Measurements from ENCODE around the gene HCRTR1. TPM values are rescaled to one million over a fixed set of nuclear protein-coding genes. Genes with fewer than 3 reads are reported as not detected.

Gene HCRTR1
- total RNA-seq, 1 experiment from 2014 or later, result not detected

DNA sequence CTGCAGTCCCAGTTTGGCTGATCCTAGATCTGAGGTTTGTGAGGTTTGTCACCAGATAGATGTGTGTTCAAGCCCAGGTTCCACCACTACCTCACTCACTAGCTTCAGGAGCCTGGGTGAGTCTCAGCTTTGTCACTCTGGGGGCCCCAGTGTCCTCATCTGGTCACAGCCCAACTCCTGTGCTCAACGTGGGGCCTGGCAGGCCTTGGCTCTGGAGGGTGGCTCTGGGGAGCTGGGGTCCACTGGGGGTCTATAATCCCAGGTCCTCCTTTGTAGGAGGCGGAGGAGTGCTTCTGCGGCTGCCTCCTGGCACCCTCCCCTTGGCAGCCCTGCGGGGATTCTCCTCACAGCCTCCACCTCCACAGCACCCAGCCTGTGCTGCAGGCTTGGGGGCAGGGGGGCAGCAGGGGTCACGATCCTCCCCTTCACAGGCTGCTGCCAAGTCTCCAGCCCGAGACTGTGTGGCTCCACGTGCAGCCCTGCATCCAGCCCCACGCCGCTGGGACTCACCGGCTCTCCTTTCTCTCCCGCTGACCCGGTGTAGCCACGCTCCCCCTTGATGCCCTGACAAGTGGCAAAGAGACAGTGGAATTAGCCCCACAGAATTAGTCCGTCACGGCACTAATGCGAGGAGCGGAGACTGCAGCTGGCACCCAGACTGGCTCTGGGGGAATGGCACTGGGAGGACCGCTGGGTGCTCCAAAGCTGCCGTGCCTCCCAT lies 49.7 kb downstream of the HCRTR1 start:
- DNase-seq (ENCODE audit: low spot score), result no peak

DNA sequence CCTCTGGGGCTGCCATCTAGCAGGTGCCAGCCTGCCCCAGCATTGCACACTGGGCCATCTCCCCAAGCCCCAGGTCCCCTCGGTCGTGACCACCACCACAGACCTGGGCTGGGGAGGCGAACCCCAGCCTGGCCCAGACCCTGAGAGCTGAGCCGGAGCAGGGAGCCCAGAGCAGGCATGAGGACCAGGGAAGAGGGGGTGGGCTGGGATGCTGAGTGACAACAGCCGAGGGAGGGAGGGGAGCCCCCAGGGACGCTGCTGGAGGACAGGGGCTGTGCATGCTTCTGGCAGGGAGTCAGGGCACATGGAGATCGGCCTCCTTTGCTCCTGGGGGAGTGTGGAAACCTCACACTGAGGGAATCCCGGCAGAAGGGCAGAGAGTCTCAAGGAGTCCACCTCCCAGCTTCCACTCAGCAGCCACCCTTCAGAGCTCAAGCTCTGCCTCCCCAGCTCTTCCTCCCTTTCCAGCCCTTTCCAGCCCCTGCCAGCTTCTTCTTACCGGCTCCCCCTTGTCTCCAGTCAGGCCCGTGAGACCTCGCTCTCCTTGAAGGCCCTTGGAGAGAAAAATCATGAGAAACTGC lies 50.9 kb downstream of the HCRTR1 start:
- no peak for DNase-seq (ENCODE audit: low spot score)

DNA sequence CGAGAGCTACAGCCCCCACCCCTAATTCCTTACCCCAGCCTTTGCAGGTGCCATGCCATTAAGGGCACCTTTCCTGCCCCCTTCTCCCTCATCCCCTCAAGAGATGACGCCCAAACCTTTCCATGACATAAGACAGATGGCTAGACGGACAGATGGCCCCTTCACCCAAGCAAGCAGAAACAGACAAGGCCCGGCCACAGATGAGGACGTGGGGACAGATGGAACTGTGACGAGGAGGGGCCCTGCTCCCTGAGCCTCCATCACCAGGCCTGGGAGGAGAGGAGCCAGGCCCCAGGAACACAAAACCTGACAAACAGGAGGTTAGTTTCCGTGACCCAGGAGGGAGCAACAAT lies 51.9 kb downstream of the HCRTR1 start:
- DNase-seq (ENCODE audit: low spot score), result no peak

DNA sequence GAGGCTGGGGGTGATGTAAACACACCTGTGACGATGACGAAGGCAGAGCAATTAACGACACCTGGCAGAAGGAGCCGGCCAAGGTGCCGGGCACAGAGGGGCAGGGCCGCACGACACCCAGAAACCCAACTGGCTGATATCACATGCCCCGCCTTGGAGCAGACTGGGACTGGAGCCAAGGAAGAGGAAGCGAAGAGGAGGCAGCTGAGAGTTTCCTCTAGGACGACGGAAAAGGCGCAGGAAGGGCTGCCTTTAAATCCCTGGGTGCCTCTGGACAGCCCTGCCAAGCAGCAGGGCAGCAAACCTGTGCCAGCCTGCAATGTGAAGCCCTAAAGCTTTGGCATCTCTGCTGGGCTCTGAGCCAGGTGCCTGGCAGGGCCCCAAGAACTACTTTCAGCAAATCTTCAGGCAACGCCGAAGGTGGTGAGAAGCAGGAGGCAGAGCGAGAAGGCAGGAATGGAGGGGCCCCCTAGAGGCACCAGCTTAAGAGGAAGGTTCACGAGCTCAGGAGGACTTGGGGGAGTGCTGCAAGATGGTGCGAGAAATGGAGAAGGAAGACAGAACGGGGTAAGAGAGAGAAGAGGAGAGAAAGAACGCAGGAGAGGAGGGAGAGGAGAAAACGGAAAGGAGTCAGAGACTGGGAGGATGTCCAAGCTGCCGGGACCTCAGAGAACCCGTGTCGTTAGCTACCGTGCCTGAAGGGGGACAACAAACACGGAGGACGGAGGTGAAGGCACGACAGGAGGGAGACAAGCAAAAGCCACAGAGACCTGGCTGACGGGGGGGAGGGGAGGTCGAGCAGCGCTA lies 52.5 kb downstream of the HCRTR1 start:
- peak; percentile 64 for DNase-seq (ENCODE audit: low spot score)

DNA sequence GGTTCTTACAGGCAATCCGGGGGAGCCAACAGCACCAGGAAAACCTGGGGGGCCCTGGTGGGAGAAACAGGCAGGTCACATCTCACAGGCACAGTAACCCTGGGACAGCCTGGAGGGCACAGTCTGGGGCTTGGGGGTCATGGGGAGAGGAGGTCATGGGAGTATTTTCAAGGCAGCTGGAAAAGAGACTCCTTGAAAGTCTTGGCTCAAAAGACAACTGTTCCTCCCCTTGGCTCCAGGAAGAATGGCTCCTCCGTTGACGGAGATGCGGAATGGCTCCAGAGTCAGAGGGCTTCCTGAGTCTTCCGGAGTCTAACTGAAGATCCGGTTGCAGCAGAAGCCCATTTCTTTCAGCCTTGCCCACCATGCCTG lies 53.1 kb downstream of the HCRTR1 start:
- no peak for DNase-seq (ENCODE audit: low spot score)

DNA sequence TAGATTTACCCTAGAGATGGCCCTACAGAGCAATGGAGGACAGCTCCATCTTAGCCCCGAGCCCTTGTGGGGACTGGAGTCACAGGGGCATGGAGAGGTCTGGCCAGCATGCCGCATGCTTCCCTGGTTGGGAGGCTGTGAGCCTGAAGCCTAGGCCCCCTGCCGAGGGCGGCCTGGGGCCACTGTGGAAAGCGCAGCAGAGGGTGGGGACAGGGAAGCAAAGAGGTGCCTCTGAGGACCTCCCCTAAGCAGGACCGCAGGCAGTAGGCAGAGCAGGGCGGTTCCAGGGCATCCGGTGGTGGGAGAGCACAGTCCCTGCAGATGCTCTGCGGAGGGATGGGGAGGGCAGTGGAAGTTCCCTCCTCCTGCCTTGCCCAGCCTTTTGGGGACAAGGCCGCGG lies 53.7 kb downstream of the HCRTR1 start:
- no peak for DNase-seq (ENCODE audit: low spot score)

DNA sequence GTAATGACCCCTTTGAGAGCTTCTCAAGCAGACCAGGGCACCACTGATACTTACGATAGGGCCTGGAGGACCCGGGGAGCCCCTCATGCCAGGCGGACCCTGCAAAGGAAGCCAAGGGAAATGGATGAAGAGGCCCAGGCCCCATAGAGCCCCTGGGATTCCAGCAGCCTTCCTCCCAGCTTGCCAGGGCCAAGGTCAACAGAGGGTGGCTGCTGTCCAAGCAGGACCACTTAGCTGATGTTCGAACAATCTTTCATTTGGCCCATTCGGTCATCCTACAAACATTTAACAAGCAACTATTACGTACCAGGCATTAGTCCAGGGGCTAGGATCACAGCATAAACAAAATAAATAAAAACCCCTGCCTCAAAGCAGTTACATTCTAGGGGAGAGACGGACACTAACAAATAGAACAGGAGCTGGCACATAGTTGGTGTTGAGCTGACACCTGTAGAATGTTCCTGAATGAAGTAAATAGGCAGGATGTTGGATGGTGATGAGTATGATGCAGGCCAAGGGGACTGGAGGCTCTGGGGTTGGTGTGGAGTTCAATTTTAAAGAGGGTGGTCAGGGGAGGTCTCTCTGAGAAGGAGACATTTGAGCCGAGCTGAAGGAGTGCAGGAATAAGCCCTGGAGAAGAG lies 54.2 kb downstream of the HCRTR1 start:
- no peak for DNase-seq (ENCODE audit: low spot score)

DNA sequence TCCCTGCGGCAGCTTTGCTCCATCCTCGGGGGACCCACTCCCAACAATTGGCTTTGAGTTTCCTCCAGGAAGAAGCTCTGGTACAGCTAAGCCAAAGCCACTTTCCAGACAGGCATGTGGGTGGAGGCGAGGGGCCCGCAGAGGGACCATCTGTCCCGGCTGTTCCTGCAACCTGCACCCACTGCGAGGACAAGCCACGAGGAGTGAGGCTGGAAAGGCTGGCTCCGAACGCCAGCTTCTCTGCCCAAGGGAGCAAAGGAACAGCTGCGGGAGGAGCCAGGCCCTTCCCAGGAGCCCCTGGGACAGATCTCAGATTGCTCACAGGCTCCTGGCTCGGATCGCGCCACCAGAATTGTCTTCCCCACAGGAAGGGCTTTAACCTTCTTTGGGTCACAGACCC lies 55.5 kb downstream of the HCRTR1 start:
- no peak for DNase-seq (ENCODE audit: low spot score)

DNA sequence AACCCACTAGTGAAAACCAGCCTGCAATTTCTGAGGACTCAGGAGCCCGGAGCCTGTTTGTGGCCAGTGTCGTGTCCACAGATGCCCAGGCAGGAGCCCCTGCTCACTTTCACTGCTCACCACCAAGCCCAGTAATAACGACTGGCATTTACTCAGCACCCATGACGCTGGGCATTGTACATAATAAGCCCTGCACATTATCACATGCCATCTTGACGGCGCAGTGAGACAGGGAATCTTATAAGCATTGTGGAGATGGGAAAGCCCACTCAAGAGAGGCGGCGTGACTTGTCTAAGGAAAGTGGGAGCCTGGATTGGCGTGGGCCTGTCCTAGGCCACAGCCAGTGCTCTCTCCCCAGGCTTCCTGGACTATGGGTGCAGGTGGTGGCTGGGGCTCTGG lies 55.9 kb downstream of the HCRTR1 start:
- DNase-seq (ENCODE audit: low spot score), result no peak

DNA sequence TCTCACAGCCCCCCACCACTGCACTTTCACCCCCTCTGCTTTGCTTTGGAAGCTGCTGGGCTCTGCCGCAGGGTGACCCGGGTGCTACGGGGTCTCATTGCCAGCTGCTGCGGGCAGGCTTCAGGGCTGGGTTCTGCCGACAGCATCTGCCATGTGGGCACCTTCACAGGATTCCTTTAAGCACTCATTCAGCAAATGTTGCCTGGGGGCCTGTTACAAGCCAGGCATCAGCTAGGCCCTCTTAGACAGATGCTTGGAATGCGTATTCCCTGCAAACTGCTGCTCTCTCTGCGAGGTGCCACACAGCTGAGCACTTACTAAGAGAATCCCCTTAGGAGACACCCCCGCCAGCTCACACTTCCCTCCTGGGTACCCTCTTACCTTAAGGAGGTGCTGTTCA lies 57.1 kb downstream of the HCRTR1 start:
- DNase-seq (ENCODE audit: low spot score), result no peak

DNA sequence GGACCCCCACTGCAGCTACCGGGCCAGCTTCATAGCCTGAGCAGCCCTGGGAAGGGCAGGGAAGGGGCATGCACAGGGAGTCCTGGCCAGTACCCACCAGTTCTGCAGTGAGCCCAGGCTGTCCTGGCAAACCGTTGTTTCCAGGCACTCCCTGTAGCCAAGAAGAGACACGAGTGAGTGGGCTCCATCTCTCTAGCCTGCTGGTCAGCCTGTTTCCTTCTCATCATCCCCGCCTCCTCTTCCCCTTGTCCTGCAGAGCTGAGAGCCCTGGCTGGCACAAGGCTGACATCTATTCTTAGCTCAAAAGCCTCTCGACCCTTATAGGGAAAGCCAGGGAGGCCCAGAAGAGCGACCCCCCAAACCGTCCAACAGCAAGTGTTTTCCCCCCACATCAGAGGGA lies 57.7 kb downstream of the HCRTR1 start:
- DNase-seq (ENCODE audit: low spot score), result no peak

DNA sequence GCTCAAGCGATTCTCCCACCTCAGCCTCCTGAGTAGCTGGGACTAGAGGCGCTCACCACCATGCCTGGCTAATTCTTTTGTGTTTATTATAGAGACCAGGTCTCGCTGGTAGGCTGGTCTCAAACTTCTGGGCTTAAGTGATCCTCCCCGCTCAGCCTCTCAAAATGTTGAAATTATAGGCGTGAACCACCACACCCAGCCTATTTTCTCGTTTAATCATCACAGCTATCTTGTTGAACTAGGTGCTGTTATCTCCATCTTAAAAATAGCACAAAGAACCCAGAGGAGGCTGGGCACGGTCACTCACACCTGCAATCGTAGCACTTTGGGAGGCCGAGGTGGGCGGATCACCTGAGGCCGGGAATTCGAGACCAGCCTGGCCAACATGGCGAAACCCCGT lies 58.3 kb downstream of the HCRTR1 start:
- DNase-seq (ENCODE audit: low spot score), result no peak

Other genes starting within 250 kb of the HCRTR1 start
- gene FABP3, start 244.6 kb upstream of the HCRTR1 start, total RNA-seq (2014; rRNA removed; shearing (Covaris generic)), result not detected in 2 replicates
- 9.9 and 15.0 TPM in 2 replicates for gene SERINC2, start 204.5 kb upstream of the HCRTR1 start, total RNA-seq (2014; rRNA removed; shearing (Covaris generic))
- 0.23 and 0.90 TPM in 2 replicates for gene TINAGL1, start 41.2 kb upstream of the HCRTR1 start, total RNA-seq (2014; rRNA removed; shearing (Covaris generic))
- 94.3 and 94.6 TPM in 2 replicates for gene PEF1, start 27.2 kb downstream of the HCRTR1 start, total RNA-seq (2014; rRNA removed; shearing (Covaris generic))
- gene COL16A1, start 86.3 kb downstream of the HCRTR1 start, total RNA-seq (2014; rRNA removed; shearing (Covaris generic)), result 9.2 and 12.2 TPM in 2 replicates
- gene ADGRB2, start 146.7 kb downstream of the HCRTR1 start, total RNA-seq (2014; rRNA removed; shearing (Covaris generic)), result 2.4 and 3.5 TPM in 2 replicates
- gene SPOCD1, start 198.3 kb downstream of the HCRTR1 start, total RNA-seq (2014; rRNA removed; shearing (Covaris generic)), result 3.6 and 9.9 TPM in 2 replicates